Motor neuron (in vitro differentiated cells): ENCODE measurements around the gene STK10. TPM values are rescaled to one million over a fixed set of nuclear protein-coding genes. Genes with fewer than 3 reads are reported as not detected.

Experiments
- ATAC-seq, 8 experiments: fragments of 200-7000 bp; cut with Tn5 transposase; replicated peaks in 6 of 8; 2 replicates each; pipeline ENCODE4 v1.8.0; 2021; ENCODE audit warnings: mild to moderate bottlenecking in 8 of 8, moderate library complexity in 8 of 8
- H3K27ac ChIP-seq, 2 donors: fragments of 250-450 bp; sonication (Bioruptor Pico); 2 replicates each; pipeline ENCODE4 v1.9.0; 2021; ENCODE audit warnings: antibody characterized with exemption in 2 of 2, mild to moderate bottlenecking in 2 of 2, moderate library complexity in 1 of 2
- H3K4me1 ChIP-seq, 2 donors: fragments of 250-450 bp; sonication (Bioruptor Pico); replicated peaks in 1 of 2; 2 replicates each; pipeline ENCODE4 v1.6.1; 2021; ENCODE audit warnings: antibody characterized with exemption in 2 of 2, mild to moderate bottlenecking in 2 of 2, moderate library complexity in 1 of 2
- H3K4me3 ChIP-seq, 5 donors: fragments of 250-450 bp; sonication (Bioruptor Pico); 2 replicates each; pipeline ENCODE4 v1.9.0; 2021; ENCODE audit warnings: antibody characterized with exemption in 5 of 5, mild to moderate bottlenecking in 5 of 5, moderate library complexity in 4 of 5
- WGBS, 10 experiments: fragments of 450-650 bp; shearing (Covaris generic); methylation state at CpG; one replicate each; pipeline ENCODE4 v1.0.0; 2022; 5-methylcytosine and 5-hydroxymethylcytosine counted together
- in situ Hi-C, 9 experiments: fragments of 400-800 bp; cut with MboI; loops; one replicate each; pipeline ENCODE4 v1.15.0; 2021; ENCODE audit warnings: low sequenced_read_pairs in 9 of 9, low pct_unique_long_range_greater_than_20kb in 2 of 9; ENCODE audit not compliant: unreplicated experiment in 9 of 9
- total RNA-seq, 8 experiments: library from RNA; unstranded; fragments of 300-600 nt; gene quantifications; 2 replicates each; pipeline versions ENCODE4 v1.2.3 to v1.2.4, GENCODE V29; 2022

Gene STK10
- total RNA-seq, 8 experiments from 2014 or later = 3.6 to 24.6 (median 8.1) TPM

DNA sequence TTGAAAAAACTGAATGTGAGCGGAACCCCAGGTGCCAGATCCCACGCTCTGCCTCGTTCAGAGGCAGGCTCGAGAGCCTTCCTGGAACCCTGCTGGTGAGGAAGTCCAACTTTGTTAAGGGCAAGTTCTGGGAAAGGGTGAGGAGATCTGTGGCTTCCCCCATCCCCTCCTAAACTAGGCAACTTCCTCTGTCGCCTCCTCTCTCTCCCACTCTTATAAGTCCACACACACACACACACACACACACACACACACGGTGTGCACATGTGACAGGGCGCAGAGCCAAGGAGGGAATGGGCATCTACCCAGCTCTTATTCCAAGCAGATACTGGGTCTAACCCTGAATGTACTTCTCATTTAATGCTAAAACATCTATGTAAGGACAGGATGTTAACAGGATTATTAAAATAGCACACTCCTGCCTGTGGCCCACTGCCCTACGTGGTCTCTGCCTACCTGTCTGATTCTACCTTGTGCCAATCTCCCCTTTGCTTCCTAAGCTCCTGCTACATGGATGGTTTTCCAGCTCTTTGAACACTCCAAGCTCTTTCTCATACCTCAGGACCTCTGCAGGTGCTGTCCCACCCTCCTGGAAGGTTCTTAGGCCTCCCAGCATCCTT, 109.2 kb downstream of the STK10 start:
- no peak overlapping the region for H3K27ac ChIP-seq
- ATAC-seq = peak in 1 of 8 experiments; percentile 31
- H3K4me3 ChIP-seq = no peak overlapping the region
- in situ Hi-C loops = no loop called here
- WGBS, 10 experiments = 29 to 100% (median 80%) methylated on average over 1 to 8 of the region's 8 CpGs; no CpG with 5 or more reads in 1 of the 10 experiments
- peaks cover 9 to 14% of the 10 kb centered on the region in 2 donors for H3K4me1 ChIP-seq

DNA sequence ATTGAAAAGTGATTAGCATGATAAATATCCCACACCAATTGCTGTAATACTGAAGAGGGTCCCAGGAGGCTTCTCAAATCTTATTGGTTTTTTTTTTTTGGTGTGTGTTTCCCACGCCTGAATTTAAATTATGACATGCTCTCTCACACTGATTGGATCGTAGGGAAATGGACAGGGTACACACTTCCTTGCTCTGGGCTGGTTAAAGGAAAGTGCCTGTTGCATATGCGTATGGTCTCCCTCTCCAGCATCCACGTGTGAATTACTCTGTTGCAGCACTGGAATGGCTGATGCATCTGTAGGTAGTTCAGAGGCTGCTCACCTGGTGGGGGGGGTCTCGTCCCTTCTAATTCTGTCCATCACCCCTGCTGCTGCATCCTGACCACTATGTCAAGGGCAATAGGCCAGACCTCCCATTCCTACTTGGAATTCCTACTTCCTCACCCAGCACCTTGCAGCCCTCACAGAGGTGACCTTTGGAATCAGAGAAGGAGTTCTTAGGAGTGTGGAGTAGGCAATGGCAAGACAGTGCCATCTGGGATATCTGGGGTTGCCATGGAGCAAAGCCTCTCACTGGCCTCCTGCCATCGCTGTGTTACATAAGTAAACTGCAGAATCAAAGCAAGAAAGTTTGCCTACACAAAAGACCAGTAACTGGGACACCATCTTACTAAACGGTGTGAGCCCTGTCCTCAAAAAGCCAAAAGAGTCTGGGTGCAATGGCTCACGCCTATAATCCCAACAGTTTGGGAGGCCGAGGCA, 110.2 kb downstream of the STK10 start:
- Histone ChIP-seq H3K4me1 (peaks cover 9 to 14% of the 10 kb centered on the region in 2 donors), H3K4me3 (no peak overlapping the region), H3K27ac (peak overlapping the region in 1 of 2 donors; percentile 22)
- in situ Hi-C loops = no loop called here
- peak in 3 of 8 experiments; percentile 71 to 83 (median 80) for ATAC-seq
- WGBS, 10 experiments = 0 to 80% (median 63%) methylated on average over 1 to 6 of the region's 9 CpGs; no CpG with 5 or more reads in 1 of the 10 experiments

DNA sequence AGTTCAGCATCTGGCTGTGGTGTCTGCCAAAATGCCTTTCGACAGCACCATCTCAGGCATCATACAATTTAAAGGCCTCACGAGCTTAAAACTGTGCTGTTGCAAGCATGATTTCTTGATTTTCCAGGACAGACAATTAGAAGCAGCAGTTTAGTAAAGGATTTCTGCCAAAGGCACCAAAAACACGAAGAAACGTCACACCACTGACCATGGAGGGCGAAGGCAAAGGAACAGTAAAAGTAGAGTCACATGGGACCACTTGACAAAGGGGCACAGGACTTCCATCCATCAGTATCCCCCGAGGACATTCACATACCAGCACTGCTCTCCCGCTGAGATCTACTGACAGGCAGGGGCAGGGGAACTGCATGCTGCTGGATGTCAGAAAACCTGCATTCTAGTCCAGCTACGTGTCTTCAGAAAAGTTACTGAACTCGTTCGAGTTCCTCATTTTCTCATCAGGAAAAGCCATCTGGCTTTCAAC, 111.2 kb downstream of the STK10 start:
- H3K27ac ChIP-seq = no peak overlapping the region
- H3K4me3 ChIP-seq = no peak overlapping the region
- WGBS, 10 experiments = 21 to 73% (median 36%) methylated on average over 2 to 9 of the region's 10 CpGs
- peak in 5 of 8 experiments; percentile 22 to 63 (median 54) for ATAC-seq
- in situ Hi-C loops = no loop called here
- H3K4me1 ChIP-seq = peaks cover 9 to 14% of the 10 kb centered on the region in 2 donors

DNA sequence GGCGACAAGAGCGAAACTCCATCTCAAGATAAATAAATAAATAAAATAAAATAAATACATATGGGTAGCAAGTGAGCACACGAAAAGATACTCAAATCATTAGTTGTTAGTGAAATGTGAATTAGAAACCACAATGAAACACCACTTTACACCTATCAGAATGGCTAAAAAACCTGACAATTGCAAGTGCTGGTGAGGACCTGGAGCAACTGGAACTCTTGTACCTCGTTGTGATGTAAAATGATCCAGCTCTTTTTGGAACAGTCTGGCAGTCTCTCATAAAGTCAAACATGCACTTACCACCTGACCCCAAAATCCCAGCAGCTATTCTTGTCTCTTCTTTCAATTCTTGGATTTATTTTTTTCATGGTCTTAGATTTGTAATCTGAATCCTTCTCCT, 112.4 kb downstream of the STK10 start:
- in situ Hi-C loops = no loop called here
- Histone ChIP-seq H3K27ac (no peak overlapping the region), H3K4me1 (peaks cover 13 to 19% of the 10 kb centered on the region in 2 donors), H3K4me3 (no peak overlapping the region)
- no peak for ATAC-seq
- 53 to 100% (median 99%) methylated on average over 1 to 4 of the region's 4 CpGs for WGBS, 10 experiments

DNA sequence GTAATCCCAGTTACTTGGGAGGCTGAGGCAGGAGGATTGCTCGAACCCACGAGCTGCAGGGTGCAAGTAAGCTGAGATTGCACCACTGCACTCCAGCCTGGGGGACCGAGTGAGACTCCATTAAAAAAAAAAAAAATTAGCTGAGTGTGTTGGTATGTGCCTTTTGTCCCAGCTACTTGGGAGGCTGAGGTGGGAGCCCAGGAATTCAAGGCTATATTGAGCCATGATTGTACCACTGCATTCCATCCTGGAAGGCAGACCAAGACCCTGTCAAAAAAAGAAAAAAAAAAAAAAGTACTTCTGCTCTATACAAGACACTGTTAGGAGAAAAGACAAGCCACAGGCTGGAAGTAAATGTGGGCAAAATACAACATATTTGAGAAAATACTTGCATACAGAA, 113.1 kb downstream of the STK10 start:
- Histone ChIP-seq H3K4me3 (no peak overlapping the region), H3K27ac (no peak overlapping the region), H3K4me1 (peaks cover 14 to 19% of the 10 kb centered on the region in 2 donors)
- ATAC-seq = peak in 1 of 8 experiments; percentile 22
- WGBS, 10 experiments = 56 to 100% (median 88%) methylated on average over 1 to 3 of the region's 3 CpGs
- in situ Hi-C loops = no loop called here

DNA sequence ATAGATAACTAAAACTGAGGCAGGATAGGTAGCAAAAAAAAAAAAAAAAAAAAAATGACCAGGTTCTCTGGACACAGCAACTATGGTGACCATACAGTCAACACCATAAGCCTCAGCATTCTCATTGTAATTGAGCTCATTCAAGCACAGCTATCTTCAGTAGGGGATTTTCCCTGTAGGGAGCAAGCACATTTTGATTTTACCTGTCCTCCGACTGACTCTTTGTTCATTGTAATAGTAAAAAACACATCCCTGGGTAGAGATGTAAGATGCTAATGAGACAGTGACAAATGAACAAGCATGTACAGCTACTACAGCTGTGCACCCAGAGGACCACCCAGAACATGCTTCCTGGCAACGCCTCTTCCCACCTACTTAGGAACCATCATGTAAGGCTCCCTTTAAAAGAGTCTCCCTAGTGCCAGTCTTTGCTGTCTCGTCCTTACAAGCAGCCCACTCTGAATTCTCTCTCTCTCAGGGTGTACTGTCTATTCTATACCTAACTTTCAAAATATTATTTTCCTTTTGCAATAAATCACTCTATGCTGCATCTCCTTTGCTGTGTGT, 116.6 kb downstream of the STK10 start:
- ATAC-seq = peak in 2 of 8 experiments; percentile 23 to 46
- peaks cover 5 to 9% of the 10 kb centered on the region in 2 donors for H3K4me1 ChIP-seq
- in situ Hi-C loops = no loop called here
- 49 to 100% (median 80%) methylated on average over 1 to 3 of the region's 3 CpGs; no CpG with 5 or more reads in 1 of the 10 experiments for WGBS, 10 experiments
- no peak overlapping the region for H3K4me3 ChIP-seq
- H3K27ac ChIP-seq = no peak overlapping the region

DNA sequence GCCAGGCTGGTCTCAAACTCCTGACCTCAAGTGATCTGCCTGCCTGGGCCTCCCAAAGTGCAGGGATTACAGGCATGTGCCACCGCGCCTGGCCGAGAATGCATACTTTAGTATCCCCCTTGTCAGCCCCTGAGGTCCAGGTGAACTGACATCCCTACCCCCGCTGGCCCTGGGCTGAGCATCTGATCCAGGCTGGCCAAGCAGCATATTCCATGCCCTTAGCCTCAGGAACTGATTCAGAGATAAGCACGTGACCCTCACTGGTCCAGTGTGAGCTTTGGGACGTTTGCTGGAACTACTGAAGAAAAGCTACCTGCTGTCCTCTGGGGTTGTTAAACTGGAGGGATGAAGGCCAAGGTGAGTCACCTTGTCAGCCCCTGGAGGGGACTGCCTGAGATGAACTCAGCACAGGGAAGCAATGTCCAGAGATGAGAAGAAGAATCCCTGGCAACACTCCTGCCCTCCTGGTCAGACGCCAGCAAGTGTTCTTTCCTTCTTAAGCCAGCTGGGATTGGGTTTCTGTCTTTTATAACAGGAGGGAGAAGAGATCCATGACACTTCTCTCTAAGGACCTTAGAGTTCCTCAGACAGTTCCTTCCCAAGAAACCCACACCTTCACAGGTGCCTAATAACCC, 122.5 kb downstream of the STK10 start:
- ATAC-seq = no peak
- peaks cover 13 to 19% of the 10 kb centered on the region in 2 donors for H3K4me1 ChIP-seq
- 80 to 90% methylated on average over 1 to 2 of the region's 7 CpGs; no CpG with 5 or more reads in 8 of the 10 experiments for WGBS, 10 experiments
- in situ Hi-C loops = no loop called here
- no peak overlapping the region for H3K27ac ChIP-seq
- H3K4me3 ChIP-seq = no peak overlapping the region

DNA sequence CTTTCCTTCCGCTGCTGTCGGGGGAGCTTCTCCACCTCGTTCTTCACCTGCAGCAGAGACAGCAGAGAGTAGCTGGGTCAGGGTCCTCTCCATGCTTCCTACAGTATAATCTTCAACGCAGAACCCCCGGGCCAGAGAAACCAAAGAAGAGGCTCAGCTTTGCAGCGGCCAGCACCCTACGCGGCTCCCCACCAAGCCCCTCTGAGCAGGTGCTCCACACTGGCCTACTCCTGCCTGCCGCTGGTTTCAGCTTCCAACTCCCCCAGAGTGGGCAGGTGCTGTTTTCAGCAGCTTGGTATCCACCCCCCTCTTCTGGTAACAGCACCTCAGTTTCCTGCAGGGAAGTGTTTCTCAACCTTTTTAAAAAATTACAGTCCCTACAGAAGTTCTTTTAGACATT, 123.3 kb downstream of the STK10 start:
- peaks cover 13 to 17% of the 10 kb centered on the region in 2 donors for H3K4me1 ChIP-seq
- no peak overlapping the region for H3K27ac ChIP-seq
- ATAC-seq = no peak
- 20 to 100% (median 100%) methylated on average over 1 to 2 of the region's 9 CpGs; no CpG with 5 or more reads in 5 of the 10 experiments for WGBS, 10 experiments
- no peak overlapping the region for H3K4me3 ChIP-seq
- in situ Hi-C loops = no loop called here

DNA sequence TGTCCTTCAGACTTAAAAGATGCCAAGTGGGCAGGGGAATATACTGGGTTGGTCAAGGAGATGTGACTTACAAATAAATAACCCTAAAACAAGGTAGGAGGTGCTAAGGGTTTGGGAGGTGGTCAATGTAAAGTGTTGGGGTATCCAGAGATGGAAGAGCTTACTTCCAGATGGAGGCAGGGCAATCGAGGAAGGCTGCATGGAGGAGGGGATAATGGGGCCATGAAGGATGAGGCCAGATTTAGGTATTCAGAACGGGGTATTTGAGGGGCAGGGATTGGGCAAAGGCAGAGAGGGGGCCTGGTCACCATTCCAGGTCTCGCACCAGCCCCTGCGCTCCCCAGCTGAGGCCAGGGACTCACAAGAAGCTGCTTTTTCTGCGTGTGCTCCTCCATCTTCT, 123.7 kb downstream of the STK10 start:
- in situ Hi-C loops = no loop called here
- Histone ChIP-seq H3K4me1 (peaks cover 13 to 14% of the 10 kb centered on the region in 2 donors), H3K4me3 (no peak overlapping the region), H3K27ac (peak overlapping the region; percentile 5 to 77)
- 50 to 100% (median 80%) methylated on average over 1 to 4 of the region's 5 CpGs; no CpG with 5 or more reads in 3 of the 10 experiments for WGBS, 10 experiments
- no peak for ATAC-seq

DNA sequence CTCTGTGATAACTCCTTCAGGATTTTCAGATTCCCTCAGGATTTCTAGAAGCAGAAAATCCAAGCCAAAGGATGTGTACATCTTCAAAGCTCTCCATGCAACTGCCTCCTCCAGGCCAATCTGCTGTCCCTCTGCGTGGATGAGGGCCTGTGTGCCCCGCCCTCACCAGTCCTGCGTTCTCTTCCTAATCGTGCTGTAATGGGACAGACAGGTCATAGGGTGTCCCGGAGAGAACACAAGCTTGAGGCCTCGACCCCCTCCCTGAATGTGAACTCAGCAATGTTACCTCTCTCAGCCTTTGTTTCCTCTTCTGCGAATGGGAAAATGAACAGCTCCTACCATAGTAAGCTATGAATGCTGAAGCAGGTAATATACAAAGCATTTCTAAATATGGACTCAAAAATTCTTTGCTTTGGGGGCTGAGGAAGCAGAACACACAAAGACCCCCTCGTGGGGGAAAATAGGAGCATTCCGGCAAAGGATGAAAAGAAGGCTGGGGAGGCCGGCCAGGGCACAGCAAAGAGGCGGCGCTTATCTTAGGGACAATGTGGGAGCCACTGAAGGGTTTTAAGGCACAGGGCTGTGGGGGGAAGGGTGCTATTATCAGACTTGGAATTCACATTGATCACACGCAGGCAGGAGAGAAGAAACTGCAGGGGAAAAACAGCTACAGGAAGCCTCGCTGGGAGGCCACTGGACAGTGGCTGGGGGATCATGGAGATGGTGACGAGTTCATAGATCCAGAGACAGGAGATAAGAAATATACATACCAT, 124.4 kb downstream of the STK10 start:
- no peak overlapping the region for H3K4me3 ChIP-seq
- 0 to 87% (median 23%) methylated on average over 2 to 11 of the region's 15 CpGs for WGBS, 10 experiments
- H3K4me1 ChIP-seq = peaks cover 13 to 14% of the 10 kb centered on the region in 2 donors
- in situ Hi-C loops = no loop called here
- ATAC-seq = peak in 5 of 8 experiments; percentile 79 to 97 (median 97)
- H3K27ac ChIP-seq = peak overlapping the region; percentile 5 to 77

DNA sequence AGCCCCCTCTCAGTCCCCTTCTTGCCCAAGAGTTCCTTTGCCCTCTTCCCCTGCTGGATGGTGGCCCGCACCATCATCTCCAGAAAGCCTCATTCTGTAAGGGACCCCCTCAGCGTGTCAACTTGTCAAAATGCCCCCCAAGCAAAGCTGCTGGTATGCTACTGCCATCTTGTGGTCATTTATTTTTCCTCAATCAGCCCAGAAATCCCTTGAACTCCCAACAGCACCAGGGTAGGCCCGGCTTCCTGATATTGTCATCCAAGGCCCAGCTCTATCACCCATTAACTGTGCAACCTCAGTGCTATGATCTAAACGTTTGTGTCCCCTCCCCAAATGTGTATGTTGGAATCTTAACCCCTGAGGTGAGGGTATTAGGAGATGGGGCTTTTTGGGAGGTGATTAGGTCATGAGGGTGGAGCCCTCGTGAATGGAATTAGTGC, 128.3 kb downstream of the STK10 start:
- no peak overlapping the region for H3K4me3 ChIP-seq
- 80 to 100% (median 100%) methylated on average over 1 of the region's 5 CpGs; no CpG with 5 or more reads in 7 of the 10 experiments for WGBS, 10 experiments
- peaks cover 13 to 14% of the 10 kb centered on the region in 2 donors for H3K4me1 ChIP-seq
- ATAC-seq = peak in 3 of 8 experiments; percentile 32 to 43 (median 39)
- no peak overlapping the region for H3K27ac ChIP-seq
- in situ Hi-C loops = no loop called here

DNA sequence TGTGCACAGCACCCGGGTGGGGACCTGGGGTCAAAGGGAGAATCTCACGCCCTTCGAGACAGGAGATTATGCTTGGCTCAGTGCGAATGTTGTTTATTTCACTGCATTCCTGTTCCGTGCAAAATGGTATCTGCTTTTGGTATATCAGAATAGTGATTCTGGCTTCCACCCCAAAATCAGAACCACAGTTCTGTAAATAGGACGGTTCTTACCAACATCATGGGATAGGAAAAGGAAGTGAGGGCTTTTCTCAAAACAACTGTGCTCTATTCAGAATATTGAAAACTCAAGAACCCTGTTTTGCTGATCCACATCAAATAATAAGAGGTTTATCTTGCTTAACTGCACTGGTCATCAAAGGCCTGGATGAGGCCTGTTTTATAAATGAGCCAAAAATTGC, 129.9 kb downstream of the STK10 start:
- WGBS, 10 experiments = 70 to 100% (median 91%) methylated on average over 1 to 6 of the region's 6 CpGs; no CpG with 5 or more reads in 5 of the 10 experiments
- Histone ChIP-seq H3K4me1 (no peaks in the 10 kb centered on the region), H3K27ac (no peak overlapping the region), H3K4me3 (no peak overlapping the region)
- in situ Hi-C loops = no loop called here
- no peak for ATAC-seq
